Fibroblast of the aortic adventitia (primary cell): ENCODE results near the gene ALPL. TPM values are rescaled to one million over a fixed set of nuclear protein-coding genes. Genes with fewer than 3 reads are reported as not detected.
A peak's percentile ranks its signal among the peaks of the same experiment; 100 is the strongest.

ENCODE experiments used
- DNase-seq: peaks from one replicate; pipeline ENCODE4 v3.0.0-alpha.2; 2010; ENCODE audit warnings: low read depth
- H3K4me3 ChIP-seq: 2 replicates; pipeline ENCODE4 v1.5.1; 2011; ENCODE audit warnings: low read depth, mild to moderate bottlenecking, control low read depth, low read length, moderate library complexity
- total RNA-seq: library from RNA; depleted of rRNA; stranded (reverse); fragments of >200 nt; gene quantifications from 2 replicates; pipeline ENCODE4 v1.2.3, GENCODE V29; 2012; ENCODE audit warnings: low replicate concordance
- TF ChIP-seq, protein P1 (sequence below): IDR thresholded peaks from 2 replicates; pipeline ENCODE4 v1.5.1; 2011; ENCODE audit warnings: mild to moderate bottlenecking, low read length, control low read depth, inconsistent platforms; ENCODE audit not compliant: insufficient read depth

The ALPL gene
- total RNA-seq, 1 donor: 1.1 TPM

DNA sequence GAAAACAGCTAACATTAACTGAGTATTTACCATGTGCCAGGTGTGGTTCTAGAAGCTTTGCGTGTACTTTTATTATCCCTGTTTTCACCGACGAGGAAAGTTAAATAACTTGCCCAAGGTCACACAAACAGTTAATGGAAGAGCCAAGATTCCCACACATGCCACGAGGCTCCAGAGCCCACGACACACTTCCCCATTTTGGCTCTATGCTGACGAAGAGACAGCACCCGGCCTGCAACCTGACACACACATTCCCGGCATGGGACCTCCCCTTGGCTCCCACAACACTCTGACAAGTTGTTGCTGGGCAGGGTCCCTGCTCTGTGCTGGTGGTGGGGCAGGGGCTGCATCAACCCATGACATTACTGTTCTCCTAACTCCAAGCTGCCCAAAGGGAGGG lies 107.1 kb downstream of the ALPL start:
- no peak for DNase-seq
- TF ChIP-seq, protein P1, sequence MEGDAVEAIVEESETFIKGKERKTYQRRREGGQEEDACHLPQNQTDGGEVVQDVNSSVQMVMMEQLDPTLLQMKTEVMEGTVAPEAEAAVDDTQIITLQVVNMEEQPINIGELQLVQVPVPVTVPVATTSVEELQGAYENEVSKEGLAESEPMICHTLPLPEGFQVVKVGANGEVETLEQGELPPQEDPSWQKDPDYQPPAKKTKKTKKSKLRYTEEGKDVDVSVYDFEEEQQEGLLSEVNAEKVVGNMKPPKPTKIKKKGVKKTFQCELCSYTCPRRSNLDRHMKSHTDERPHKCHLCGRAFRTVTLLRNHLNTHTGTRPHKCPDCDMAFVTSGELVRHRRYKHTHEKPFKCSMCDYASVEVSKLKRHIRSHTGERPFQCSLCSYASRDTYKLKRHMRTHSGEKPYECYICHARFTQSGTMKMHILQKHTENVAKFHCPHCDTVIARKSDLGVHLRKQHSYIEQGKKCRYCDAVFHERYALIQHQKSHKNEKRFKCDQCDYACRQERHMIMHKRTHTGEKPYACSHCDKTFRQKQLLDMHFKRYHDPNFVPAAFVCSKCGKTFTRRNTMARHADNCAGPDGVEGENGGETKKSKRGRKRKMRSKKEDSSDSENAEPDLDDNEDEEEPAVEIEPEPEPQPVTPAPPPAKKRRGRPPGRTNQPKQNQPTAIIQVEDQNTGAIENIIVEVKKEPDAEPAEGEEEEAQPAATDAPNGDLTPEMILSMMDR: no peak
- H3K4me3 ChIP-seq: no peak overlapping the region

DNA sequence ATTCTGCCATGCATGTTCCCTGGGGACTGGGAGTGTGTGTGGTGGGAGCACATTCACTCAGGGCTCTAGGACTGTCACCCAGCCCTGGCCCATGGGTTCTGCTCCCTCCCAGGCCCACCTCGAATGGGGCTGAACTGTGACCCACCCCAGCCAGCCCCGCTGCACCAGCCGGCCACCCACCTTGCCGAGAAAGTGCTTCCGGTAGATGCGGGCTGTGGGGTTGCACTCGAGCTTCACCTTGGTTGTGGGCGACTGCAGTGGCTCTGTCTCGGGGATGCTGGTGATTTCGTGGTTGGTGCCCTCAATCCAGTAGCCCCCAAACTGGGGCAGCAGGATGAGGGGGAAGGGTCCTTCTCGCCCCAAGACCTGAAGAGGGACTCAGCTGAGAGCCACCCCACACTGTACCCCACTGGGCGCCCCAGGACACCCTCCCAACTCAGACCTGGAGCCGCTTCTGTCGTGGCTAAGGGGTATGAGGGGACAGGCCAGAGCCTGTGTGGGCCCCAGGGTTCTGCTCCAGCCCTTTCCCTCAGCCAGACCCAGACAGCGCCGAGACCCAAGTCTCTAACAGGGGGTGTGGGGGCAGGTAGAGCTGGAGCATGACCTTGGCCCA lies 108.0 kb downstream of the ALPL start:
- H3K4me3 ChIP-seq: no peak overlapping the region
- DNase-seq: no peak
- TF ChIP-seq, protein P1: no peak

DNA sequence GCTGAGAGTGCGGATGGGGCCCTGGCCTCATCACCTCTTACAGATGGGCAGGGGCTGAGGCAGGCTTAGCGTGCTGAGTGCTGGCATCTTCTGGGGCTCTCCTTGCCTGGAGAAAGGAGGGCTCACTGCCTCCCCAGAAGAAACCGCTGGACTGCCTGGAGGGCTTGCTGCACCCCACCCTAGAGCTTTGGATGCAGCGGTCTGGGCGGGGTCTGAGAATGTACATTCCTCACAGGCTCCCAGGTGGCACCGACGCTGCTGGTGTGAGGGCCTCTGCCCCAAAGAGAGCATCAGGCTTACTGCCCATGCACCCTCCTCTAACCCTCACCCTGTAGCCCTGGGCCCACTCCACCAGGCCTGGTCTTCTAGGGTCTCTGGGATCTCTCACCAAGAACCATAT lies 108.8 kb downstream of the ALPL start:
- TF ChIP-seq, protein P1: no peak
- H3K4me3 ChIP-seq: no peak overlapping the region
- DNase-seq: no peak

DNA sequence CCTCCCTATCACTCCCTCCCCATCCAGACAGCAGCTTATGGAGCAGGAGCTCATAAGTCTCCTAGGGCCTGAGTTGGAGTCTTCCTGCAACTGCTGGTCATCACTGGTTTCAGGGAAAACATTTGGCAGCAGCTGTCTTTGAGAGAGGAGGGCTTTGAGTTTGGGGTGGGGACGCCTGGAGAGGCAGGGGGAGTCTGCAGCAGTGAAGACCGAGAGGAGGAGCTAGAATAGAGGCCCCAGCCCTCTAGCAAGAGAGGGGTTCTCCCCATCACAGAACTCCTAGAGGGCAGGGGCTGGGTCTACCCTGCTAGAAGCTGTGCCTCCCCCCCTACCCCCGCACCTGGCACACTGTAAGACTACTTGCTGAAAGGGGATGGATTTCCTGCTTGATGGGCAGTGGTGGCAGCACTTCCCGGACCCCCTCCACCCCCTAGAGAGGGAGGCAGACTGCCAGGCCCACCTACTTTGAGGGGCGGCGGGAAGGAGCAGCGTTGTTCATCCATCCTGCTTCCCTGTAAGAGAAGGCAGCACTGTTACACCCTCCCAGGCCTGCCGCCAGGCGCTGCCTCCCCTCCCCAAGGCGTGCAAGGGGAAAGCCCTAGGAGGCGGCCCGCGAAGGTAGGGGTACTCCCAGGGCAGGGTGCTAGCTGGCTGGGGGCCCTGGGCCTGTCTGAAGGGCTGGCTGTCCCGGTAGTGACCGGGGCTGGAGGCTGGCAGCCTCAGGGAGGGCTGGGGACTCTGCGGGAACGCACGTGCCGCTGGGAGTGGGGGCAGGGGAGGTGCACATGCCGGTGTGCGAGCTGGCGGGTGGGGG lies 109.5 kb downstream of the ALPL start:
- TF ChIP-seq, protein P1: peak; percentile 11
- no peak for DNase-seq
- H3K4me3 ChIP-seq: no peak overlapping the region

DNA sequence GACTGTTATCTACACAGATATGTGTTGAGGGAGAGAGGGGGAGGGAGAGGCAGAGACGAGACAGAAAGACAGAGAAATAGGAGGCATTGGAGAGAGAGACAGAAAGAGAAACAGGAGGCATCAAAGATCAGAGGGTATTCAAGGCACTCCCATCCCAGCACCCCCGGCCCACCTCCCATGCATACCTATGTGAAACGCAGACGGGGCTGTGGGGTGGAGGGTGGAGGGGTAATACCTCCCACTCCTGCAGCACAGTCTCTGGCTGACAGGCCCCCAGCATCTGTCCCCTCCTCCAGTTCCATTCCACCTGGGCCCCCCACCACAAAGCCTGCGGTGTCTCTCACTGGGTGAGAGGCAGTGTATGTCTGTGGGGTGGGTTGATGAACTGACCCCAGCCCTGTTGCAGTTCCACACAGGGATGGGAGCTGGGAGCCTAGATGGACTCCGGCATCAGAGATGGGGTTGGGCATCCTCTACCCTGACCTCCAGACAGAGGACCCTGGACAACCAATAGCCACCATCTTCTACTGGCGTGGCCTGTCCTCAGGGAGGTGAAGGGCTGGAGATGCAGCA lies 110.2 kb downstream of the ALPL start:
- DNase-seq: no peak
- TF ChIP-seq, protein P1: no peak
- no peak overlapping the region for H3K4me3 ChIP-seq

DNA sequence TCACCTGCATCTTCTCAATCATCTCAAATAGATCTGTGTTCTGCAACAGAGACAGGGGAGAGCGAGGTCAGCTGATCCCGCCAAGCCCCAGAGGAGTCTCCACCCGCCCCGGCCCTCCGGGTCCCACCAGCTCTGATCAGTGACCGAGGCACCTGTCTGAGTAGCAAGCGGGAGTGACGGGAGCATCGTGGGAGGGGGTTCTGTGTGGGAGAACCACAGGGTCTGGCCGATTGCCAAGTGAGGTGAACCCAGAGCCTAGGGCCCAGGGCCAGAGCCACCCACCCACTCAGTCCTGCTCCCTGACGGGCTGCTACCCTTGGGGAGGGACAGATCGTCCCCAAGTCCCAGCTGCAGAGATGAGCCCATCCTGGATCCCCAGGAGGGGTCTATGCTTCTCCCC lies 110.8 kb downstream of the ALPL start:
- DNase-seq: no peak
- no peak overlapping the region for H3K4me3 ChIP-seq
- TF ChIP-seq, protein P1: no peak
